ENCODE measurements around the gene ADK. TPM values are rescaled to one million over a fixed set of nuclear protein-coding genes. Genes with fewer than 3 reads are reported as not detected.

ADK gene
- total and polyA plus RNA-seq, 7 experiments from 2014 or later = 20.7 to 43.8 (median 25.3) TPM

DNA sequence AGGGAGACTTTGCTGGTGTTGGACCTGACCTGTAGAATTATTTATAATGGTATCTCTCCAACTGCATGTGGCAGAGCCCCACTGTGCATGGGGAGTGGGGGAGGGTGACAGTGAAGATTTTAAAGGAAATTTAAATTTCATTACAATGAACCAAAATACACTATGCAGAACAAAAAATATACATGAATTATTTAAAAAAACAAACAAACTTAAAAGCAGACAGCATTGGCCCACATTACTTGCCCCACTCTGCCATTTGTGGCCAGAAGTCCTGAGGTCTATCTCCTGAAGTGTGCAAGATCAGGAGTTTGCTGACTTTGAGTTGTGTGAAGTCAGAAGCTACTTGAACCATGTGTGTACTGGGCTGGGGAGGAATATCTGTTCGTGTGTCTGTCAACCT, 40.9 kb upstream of the ADK start:
- Histone ChIP-seq H3K27me3 (ENCODE audit: control insufficient read depth in 2 of 2, insufficient read depth in 2 of 2, low read length in 2 of 2) (no peaks in the 10 kb centered on the region), H3K9me3 (ENCODE audit: control insufficient read depth in 2 of 3, low read length in 3 of 3) (no peaks in the 10 kb centered on the region), H3K4me1 (ENCODE audit: control insufficient read depth in 2 of 2, insufficient read depth in 2 of 2, low read length in 2 of 2) (no peaks in the 10 kb centered on the region), H3K4me3 (ENCODE audit: low read length) (no peak overlapping the region), H3K36me3 (ENCODE audit: control insufficient read depth in 2 of 3, insufficient read depth in 3 of 3, low read length in 3 of 3) (peaks cover 16 to 93% (median 17%) of the 10 kb centered on the region in 3 experiments), H3K27ac (ENCODE audit: low read depth, low read length) (no peak overlapping the region)
- CTCF ChIA-PET = interaction anchor here (0.7 kb wide), 1 partner anchor 125 kb away, joined by 4 read pairs; no protein-coding TSS in a partner anchor
- no peak for DNase-seq
- H3K9me3 Mint-ChIP-seq = no peaks in the 10 kb centered on the region
- H3K4me3 Mint-ChIP-seq = no peak overlapping the region
- H3K4me1 Mint-ChIP-seq = peaks cover 0 to 5% (median 0%) of the 10 kb centered on the region in 7 donors
- ATAC-seq = no peak
- POLR2A ChIA-PET = interaction anchor here (1.0 kb wide), 1 partner anchor 56 kb away, joined by 3 read pairs; no protein-coding TSS in a partner anchor
- H3K27ac Mint-ChIP-seq = peak overlapping the region in 4 of 9 donors; percentile 6 to 36 (median 30)
- no peaks in the 10 kb centered on the region for H3K27me3 Mint-ChIP-seq
- peaks cover 3 to 60% (median 37%) of the 10 kb centered on the region in 5 donors for H3K36me3 Mint-ChIP-seq
- intact Hi-C loops (cut with micrococcal nuclease) = no loop called here

DNA sequence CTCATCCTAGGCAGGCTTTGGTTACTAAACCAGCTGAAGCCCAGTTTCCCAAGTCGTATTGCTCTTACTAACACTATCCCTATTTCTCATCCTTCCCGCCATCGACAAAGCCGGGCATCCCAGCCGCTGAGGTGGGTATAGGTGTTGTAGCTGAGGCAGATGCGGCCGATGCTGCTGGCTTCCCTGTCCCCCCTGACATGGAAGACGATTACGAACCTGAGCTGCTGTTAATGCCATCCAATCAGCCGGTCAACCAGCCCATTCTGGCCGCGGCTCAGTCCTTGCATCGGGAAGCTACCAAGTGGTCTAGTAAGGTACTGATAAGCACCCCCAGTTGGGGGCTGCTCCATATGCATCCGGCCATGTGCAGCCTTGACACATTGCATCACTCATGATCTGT, 39.2 kb upstream of the ADK start:
- POLR2A ChIA-PET = interaction anchor here (0.5 kb wide), 1 partner anchor 169 kb away, joined by 3 read pairs; no protein-coding TSS in a partner anchor
- Mint-ChIP-seq H3K9me3 (no peaks in the 10 kb centered on the region), H3K36me3 (peaks cover 3 to 63% (median 32%) of the 10 kb centered on the region in 5 donors), H3K27ac (no peak overlapping the region), H3K27me3 (no peaks in the 10 kb centered on the region), H3K4me1 (peaks cover 0 to 9% (median 6%) of the 10 kb centered on the region in 7 donors), H3K4me3 (no peak overlapping the region)
- Histone ChIP-seq H3K27ac (ENCODE audit: low read depth, low read length) (no peak overlapping the region), H3K27me3 (ENCODE audit: control insufficient read depth in 2 of 2, insufficient read depth in 2 of 2, low read length in 2 of 2) (no peaks in the 10 kb centered on the region), H3K4me1 (ENCODE audit: control insufficient read depth in 2 of 2, insufficient read depth in 2 of 2, low read length in 2 of 2) (no peaks in the 10 kb centered on the region), H3K9me3 (ENCODE audit: control insufficient read depth in 2 of 3, low read length in 3 of 3) (no peaks in the 10 kb centered on the region), H3K36me3 (ENCODE audit: control insufficient read depth in 2 of 3, insufficient read depth in 3 of 3, low read length in 3 of 3) (peaks cover 10 to 86% (median 11%) of the 10 kb centered on the region in 3 experiments), H3K4me3 (ENCODE audit: low read length) (no peak overlapping the region)
- ATAC-seq (no peak), DNase-seq (no peak)
- CTCF ChIA-PET = interaction anchor here (0.6 kb wide), 1 partner anchor 114 kb away, joined by 3 read pairs; no protein-coding TSS in a partner anchor
- intact Hi-C loops (cut with micrococcal nuclease) = no loop called here

DNA sequence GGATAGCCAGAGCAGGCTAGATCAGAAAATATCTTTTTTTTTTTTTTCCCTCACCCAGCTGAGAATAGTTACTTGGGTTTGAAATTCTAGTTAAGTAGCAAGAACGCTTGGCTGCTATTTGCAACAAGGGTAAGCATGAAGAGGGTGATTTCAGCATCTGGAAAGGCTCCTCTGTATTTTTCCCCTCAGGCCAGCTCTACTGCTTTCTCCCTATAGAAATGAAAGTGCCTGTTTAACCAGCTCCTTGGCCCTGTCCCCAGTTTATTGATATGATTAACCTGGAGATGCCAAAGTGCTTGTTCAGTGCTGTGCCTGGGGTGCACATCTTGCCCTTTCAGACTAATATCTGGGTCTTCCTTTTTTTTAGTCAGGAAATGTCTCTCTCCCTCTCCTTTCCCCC, 37.5 kb upstream of the ADK start:
- Histone ChIP-seq H3K4me1 (ENCODE audit: control insufficient read depth in 2 of 2, insufficient read depth in 2 of 2, low read length in 2 of 2) (no peaks in the 10 kb centered on the region), H3K27ac (ENCODE audit: low read depth, low read length) (no peak overlapping the region), H3K4me3 (ENCODE audit: low read length) (no peak overlapping the region), H3K36me3 (ENCODE audit: control insufficient read depth in 2 of 3, insufficient read depth in 3 of 3, low read length in 3 of 3) (peaks cover 4 to 87% (median 10%) of the 10 kb centered on the region in 3 experiments), H3K9me3 (ENCODE audit: control insufficient read depth in 2 of 3, low read length in 3 of 3) (no peaks in the 10 kb centered on the region), H3K27me3 (ENCODE audit: control insufficient read depth in 2 of 2, insufficient read depth in 2 of 2, low read length in 2 of 2) (no peaks in the 10 kb centered on the region)
- intact Hi-C loops (cut with micrococcal nuclease) = no loop called here
- Mint-ChIP-seq H3K4me1 (peaks cover 1 to 9% (median 7%) of the 10 kb centered on the region in 7 donors), H3K27ac (no peak overlapping the region), H3K27me3 (no peaks in the 10 kb centered on the region), H3K4me3 (no peak overlapping the region), H3K36me3 (peaks cover 3 to 56% (median 29%) of the 10 kb centered on the region in 5 donors), H3K9me3 (no peaks in the 10 kb centered on the region)
- CTCF ChIA-PET = interaction anchor here (0.6 kb wide), 2 partner anchors 12 to 121 kb away, joined by 3 read pairs; no protein-coding TSS in a partner anchor
- DNase-seq = no peak
- ATAC-seq = no peak
- POLR2A ChIA-PET = interaction anchor here (0.6 to 0.7 kb wide), 2 partner anchors 127 to 1025 kb away, joined by 3 read pairs; no protein-coding TSS in a partner anchor

DNA sequence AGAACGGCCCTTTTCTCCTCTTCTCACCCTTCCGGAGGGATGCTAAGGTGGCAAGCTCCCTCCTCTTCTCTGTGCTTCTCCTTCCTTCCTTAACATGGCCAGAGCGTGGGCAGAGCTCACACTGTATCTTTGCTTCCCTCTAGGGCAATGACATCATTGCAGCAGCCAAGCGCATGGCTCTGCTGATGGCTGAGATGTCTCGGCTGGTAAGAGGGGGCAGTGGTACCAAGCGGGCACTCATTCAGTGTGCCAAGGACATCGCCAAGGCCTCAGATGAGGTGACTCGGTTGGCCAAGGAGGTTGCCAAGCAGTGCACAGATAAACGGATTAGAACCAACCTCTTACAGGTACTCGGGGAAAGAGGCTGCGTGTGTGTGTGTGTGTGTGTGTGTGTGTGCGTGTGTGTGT, 37.0 kb upstream of the ADK start:
- CTCF ChIA-PET = no interaction called here
- peaks cover 6 to 58% (median 29%) of the 10 kb centered on the region in 5 donors for H3K36me3 Mint-ChIP-seq

DNA sequence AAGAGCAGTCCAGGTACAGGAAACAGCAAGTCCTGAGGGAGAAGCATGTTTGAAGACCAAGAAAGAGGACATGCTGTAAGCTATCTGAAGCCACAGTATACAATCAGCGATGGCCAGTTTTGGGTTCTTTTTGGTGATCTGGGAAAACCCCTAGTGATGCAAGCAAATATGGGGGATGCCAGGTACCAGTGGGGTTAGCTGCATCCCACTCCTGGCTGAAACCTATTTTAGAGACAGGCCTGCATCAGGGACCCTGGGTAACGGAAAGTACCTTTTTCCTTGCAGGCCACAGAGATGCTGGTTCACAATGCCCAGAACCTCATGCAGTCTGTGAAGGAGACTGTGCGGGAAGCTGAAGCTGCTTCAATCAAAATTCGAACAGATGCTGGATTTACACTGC, 33.3 kb upstream of the ADK start:
- Histone ChIP-seq H3K4me1 (ENCODE audit: control insufficient read depth in 2 of 2, insufficient read depth in 2 of 2, low read length in 2 of 2) (no peaks in the 10 kb centered on the region), H3K36me3 (ENCODE audit: control insufficient read depth in 2 of 3, insufficient read depth in 3 of 3, low read length in 3 of 3) (peaks cover 6 to 83% (median 9%) of the 10 kb centered on the region in 3 experiments), H3K4me3 (ENCODE audit: low read length) (no peak overlapping the region), H3K9me3 (ENCODE audit: control insufficient read depth in 2 of 3, low read length in 3 of 3) (no peaks in the 10 kb centered on the region), H3K27ac (ENCODE audit: low read depth, low read length) (no peak overlapping the region), H3K27me3 (ENCODE audit: control insufficient read depth in 2 of 2, insufficient read depth in 2 of 2, low read length in 2 of 2) (no peaks in the 10 kb centered on the region)
- Mint-ChIP-seq H3K27ac (peak overlapping the region in 2 of 9 donors; percentile 25 to 43), H3K4me3 (no peak overlapping the region), H3K9me3 (no peaks in the 10 kb centered on the region), H3K27me3 (no peaks in the 10 kb centered on the region), H3K4me1 (peaks cover 5 to 14% (median 9%) of the 10 kb centered on the region in 7 donors), H3K36me3 (peaks cover 10 to 60% (median 41%) of the 10 kb centered on the region in 5 donors)
- DNase-seq (no peak), ATAC-seq (no peak)
- POLR2A ChIA-PET = no interaction called here
- intact Hi-C loops (cut with micrococcal nuclease) = no loop called here
- CTCF ChIA-PET = no interaction called here

More for the DNA sequence above, 37.0 kb upstream of the ADK start:
- no peaks in the 10 kb centered on the region for H3K27me3 ChIP-seq (ENCODE audit: control insufficient read depth in 2 of 2, insufficient read depth in 2 of 2, low read length in 2 of 2)
- ATAC-seq (no peak), DNase-seq (no peak)
- H3K4me1 ChIP-seq (ENCODE audit: control insufficient read depth in 2 of 2, insufficient read depth in 2 of 2, low read length in 2 of 2) = no peaks in the 10 kb centered on the region
- Mint-ChIP-seq H3K4me1 (peaks cover 6 to 9% (median 8%) of the 10 kb centered on the region in 7 donors), H3K27me3 (no peaks in the 10 kb centered on the region), H3K4me3 (no peak overlapping the region), H3K27ac (peak overlapping the region in 2 of 9 donors; percentile 24 to 74), H3K9me3 (no peaks in the 10 kb centered on the region)
- POLR2A ChIA-PET = interaction anchor here (0.6 to 1.1 kb wide), 3 partner anchors 10 to 1025 kb away, joined by 3 read pairs; no protein-coding TSS in a partner anchor
- no peaks in the 10 kb centered on the region for H3K9me3 ChIP-seq (ENCODE audit: control insufficient read depth in 2 of 3, low read length in 3 of 3)
- intact Hi-C loops (cut with micrococcal nuclease) = no loop called here
- no peak overlapping the region for H3K27ac ChIP-seq (ENCODE audit: low read depth, low read length)
- H3K4me3 ChIP-seq (ENCODE audit: low read length) = no peak overlapping the region
- peaks cover 4 to 87% (median 10%) of the 10 kb centered on the region in 3 experiments for H3K36me3 ChIP-seq (ENCODE audit: control insufficient read depth in 2 of 3, insufficient read depth in 3 of 3, low read length in 3 of 3)

DNA sequence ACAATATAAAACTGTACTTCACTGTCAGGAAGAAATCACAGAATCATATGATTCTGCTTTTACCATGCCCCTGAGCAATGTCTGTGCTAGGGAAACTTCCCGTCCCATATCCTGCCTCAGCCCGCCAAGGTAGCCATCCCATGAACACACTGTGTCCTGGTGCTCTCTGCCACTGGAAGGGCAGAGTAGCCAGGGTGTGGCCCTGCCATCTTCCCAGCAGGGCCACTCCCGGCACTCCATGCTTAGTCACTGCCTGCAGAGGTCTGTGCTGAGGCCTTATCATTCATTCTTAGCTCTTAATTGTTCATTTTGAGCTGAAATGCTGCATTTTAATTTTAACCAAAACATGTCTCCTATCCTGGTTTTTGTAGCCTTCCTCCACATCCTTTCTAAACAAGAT, 32.2 kb upstream of the ADK start:
- Mint-ChIP-seq H3K27me3 (no peaks in the 10 kb centered on the region), H3K4me3 (no peak overlapping the region), H3K9me3 (no peaks in the 10 kb centered on the region), H3K27ac (peak overlapping the region in 7 of 9 donors; percentile 40 to 68 (median 56)), H3K36me3 (peaks cover 11 to 59% (median 37%) of the 10 kb centered on the region in 5 donors), H3K4me1 (peaks cover 5 to 14% (median 8%) of the 10 kb centered on the region in 7 donors)
- intact Hi-C loops (cut with micrococcal nuclease) = no loop called here
- CTCF ChIA-PET = no interaction called here
- no peak overlapping the region for H3K27ac ChIP-seq (ENCODE audit: low read depth, low read length)
- peaks cover 6 to 83% (median 11%) of the 10 kb centered on the region in 3 experiments for H3K36me3 ChIP-seq (ENCODE audit: control insufficient read depth in 2 of 3, insufficient read depth in 3 of 3, low read length in 3 of 3)
- no peaks in the 10 kb centered on the region for H3K27me3 ChIP-seq (ENCODE audit: control insufficient read depth in 2 of 2, insufficient read depth in 2 of 2, low read length in 2 of 2)
- DNase-seq (no peak), ATAC-seq (no peak)
- no peak overlapping the region for H3K4me3 ChIP-seq (ENCODE audit: low read length)
- POLR2A ChIA-PET = no interaction called here
- H3K4me1 ChIP-seq (ENCODE audit: control insufficient read depth in 2 of 2, insufficient read depth in 2 of 2, low read length in 2 of 2) = no peaks in the 10 kb centered on the region
- H3K9me3 ChIP-seq (ENCODE audit: control insufficient read depth in 2 of 3, low read length in 3 of 3) = no peaks in the 10 kb centered on the region
